Measurements from ENCODE around the gene PDE9A.
"Not testable (repeated sequence)": the region's sequence is repeated elsewhere in the genome, so short reads cannot be mapped to it uniquely, and the experiment has no call there.

PDE9A gene

GRCh38 chr21:42690586-42690985 is 37.2 kb downstream of the PDE9A start:
- DNase-seq (ENCODE audit: low read depth) = no peak

DNA sequence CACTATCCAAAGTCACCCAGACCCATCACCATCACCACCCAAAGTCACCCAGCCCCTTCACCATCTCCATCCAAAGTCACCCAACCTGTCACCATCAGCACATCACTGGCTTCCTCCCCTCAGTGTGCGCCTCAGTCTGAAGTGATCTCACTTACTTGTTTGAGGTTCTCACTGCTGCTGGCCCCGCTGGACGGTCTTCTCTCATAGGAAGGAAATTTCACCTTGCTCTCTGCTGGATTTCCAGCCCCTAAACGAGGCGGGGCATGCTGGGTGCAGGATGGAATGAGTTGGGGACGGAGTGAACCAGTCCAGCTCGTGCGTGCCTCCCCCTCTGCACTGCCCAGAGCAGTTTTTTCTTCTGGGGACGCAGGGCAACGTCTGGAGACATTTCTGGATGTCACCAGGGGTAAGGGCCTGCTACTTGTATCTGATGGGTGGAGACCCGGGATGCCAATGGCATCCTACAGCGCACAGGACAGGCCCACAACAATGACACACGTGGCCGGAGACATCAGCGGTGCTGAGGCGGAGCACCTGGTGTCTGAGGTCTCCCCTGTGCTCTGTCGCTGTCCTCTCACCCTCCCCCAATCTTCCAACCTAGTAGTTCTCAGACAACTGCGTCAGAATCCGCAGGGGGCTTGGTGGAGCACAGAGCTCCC is 38.6 kb downstream of the PDE9A start:
- no peak for DNase-seq (ENCODE audit: low read depth)

GRCh38 chr21:42692688-42693087 is 39.3 kb downstream of the PDE9A start:
- no peak for DNase-seq (ENCODE audit: low read depth)

GRCh38 chr21:42694751-42695696 is 41.6 kb downstream of the PDE9A start:
- DNase-seq (ENCODE audit: low read depth) = no peak

GRCh38 chr21:42695697-42696380 is 42.4 kb downstream of the PDE9A start:
- DNase-seq (ENCODE audit: low read depth) = peak; percentile 72

- DNase-seq (ENCODE audit: low read depth) = no peak
These were observed 43.1 kb downstream of the PDE9A start for GRCh38 chr21:42696501-42697040.

GRCh38 chr21:42698733-42699132 is 45.3 kb downstream of the PDE9A start:
- no peak for DNase-seq (ENCODE audit: low read depth)

GRCh38 chr21:42699196-42699595 is 45.8 kb downstream of the PDE9A start:
- DNase-seq (ENCODE audit: low read depth) = no peak

DNA sequence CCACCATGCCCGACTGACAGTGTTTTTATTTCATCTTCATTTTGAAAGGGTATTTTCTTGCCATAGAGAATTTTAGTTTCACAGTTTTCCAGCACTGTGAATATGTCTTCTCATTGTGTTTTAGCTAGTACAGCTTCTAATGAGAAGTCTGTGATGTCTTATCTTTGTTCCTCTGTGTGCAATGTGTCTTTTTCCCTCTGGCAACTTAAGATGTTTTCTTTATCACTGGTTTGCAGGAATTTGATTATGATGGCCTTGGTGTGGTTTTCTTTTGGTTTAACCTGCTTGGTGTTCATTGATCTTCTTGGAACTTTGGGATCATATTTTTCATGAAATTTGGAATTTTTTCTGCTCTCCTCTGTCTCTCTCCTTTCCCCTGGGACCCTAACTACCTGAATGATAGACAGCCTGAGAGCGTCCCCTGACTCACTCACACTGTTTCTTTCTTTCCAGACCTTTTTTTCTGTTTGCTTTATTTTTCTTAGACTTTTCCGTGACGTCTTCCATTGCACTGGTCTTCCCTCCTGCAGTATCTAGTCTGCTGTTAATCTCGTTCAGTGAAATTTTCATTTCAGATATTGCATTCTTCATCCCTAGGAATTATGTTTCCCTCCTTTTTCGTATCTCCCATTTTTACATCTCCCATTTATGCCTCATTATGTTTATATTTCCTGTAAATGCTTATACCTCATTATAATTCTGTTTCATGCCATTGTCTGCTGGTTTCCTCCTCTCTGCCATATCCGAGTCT is 48.5 kb downstream of the PDE9A start:
- DNase-seq (ENCODE audit: low read depth) = no peak

DNA sequence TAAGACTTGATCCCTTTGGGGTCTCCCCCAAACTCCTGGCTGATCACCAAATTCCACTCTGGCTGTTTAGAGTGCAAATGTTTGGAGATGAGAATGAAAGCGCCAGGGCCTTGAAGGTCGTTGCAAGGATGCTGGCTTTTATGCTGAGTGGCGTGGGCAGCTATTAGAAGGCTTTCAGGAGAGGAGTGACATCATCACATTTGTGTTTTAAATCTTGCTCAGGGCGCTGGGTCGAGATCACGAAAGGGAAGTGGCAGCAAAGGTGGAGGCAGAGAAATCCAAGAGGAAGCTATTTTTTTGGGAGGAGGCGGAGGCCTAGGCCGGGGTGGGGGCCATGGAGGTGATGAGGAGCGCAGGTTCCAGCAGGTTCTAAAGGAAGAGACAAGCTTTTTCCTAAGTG is 49.3 kb downstream of the PDE9A start:
- no peak for DNase-seq (ENCODE audit: low read depth)

- DNase-seq (ENCODE audit: low read depth) = no peak
These were observed 49.9 kb downstream of the PDE9A start for GRCh38 chr21:42703136-42703908.

- no peak for DNase-seq (ENCODE audit: low read depth)
These were observed 50.5 kb downstream of the PDE9A start for GRCh38 chr21:42703965-42704364.

GRCh38 chr21:42704861-42705260 is 51.4 kb downstream of the PDE9A start:
- no peak for DNase-seq (ENCODE audit: low read depth)

DNA sequence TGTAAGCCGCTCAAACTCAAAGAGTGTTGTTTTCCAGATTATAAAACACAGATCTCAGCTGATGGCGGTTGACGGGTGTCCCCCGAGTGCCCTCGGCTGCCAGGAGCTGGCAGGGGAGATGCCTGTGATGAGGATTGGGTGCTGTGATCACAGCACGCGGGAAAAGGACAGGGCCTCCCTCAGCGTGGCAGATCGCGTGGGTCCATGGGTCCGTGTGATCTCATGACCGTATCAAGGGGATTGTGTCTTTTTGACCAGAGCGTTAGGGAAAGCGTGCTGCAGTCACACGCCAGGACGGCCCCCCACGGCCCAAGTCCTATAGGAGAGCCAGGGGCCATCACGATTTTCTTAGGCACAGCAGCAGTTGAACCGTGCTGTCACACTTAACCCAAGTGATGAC is 51.9 kb downstream of the PDE9A start:
- DNase-seq (ENCODE audit: low read depth) = no peak

DNA sequence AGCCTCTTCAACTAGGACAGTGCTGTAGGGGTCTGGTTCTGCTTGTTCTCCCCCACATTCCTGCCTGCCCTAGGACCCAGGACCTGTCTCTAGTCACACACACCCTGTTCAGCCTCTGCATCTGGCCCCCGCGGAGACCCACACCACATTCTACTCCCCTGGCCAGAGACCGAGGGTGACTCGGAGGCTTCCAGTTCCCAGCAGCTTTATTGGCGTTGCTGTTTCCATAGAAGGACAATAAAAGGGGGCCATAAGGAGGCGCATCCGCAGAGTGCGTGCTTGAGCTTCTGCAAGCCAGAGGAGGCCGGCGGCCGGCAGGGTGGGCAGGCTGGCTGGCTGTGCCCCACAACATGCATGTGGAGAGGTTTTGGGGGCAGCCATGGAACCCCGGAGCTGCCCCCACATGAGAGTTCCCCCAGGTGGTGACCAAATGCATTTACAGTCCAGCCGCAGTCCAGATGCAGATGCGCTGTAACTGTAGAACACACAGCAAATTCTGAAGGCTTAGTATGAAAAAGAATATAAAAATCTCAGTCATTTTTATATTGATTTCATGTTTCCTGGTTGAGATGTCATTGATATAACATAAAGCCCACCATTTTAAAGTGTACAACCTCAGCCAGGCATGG is 52.4 kb downstream of the PDE9A start:
- DNase-seq (ENCODE audit: low read depth) = no peak

DNA sequence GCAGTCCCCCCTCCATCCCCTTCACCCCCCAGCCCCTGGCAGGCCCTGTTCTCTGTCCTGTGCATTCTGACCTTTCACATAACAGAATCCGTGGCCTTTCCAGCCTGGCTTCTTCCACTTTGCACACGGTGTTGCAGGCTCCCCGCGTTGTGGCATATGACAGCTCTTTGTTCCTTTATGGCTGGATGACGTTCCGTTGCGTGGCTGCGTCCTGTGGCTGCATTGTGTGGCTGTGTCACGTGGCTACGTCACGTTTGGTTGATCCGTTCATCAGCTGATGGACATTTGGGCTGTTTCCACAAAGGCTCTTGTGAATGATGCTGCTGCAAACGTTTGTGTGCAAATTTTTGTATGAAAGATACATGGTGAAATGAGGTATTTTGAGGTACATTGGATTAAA is 53.3 kb downstream of the PDE9A start:
- DNase-seq (ENCODE audit: low read depth) = no peak

GRCh38 chr21:42707207-42707830 is 53.9 kb downstream of the PDE9A start:
- DNase-seq (ENCODE audit: low read depth) = no peak

DNA sequence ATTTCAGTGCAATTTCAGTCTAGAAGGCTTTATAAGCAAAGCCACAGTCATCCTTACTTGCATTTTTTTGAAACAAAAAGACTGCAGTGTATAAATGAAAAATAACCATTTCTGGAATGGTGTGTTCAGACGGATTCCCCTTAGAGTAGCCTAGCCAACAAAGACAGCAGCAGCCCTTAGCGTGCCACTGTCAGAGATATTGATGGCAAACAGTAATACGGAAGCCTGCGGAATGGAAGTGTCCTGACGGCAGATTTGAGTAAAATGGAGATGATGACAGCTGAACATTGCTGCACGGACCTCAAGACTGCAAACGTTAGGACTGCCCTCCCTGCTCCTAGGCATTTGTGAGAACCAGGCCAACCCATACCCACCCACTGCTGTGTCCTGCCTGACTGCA is 54.7 kb downstream of the PDE9A start:
- DNase-seq (ENCODE audit: low read depth) = no peak

DNA sequence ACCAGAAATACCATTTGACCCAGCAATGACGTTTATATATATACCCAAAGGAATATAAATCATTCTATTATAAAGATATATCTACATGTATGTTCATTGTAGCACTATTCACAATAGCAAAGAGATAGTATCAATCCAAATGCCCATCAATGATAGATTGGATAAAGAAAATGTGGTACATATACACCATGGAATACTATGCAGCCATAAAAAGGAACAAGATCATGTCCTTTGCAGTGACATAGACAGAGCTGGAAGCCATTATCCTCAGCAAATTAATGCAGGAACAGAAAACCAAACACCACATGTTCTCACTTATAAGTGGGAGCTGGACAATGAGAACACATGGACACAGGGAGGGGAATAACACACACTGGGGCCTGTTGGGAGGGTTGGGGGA is 55.5 kb downstream of the PDE9A start:
- DNase-seq (ENCODE audit: low read depth) = not testable (repeated sequence)

- no peak for DNase-seq (ENCODE audit: low read depth)
These were observed 58.2 kb downstream of the PDE9A start for GRCh38 chr21:42711667-42712066.

Data from amniotic epithelial cell (primary cell).